Breast epithelium (tissue), 4 donors: ENCODE results near the gene MICAL3. TPM values are rescaled to one million over a fixed set of nuclear protein-coding genes. Genes with fewer than 3 reads are reported as not detected.

Experiments used
- DNase-seq, 2 donors: peaks; one replicate each; pipeline ENCODE4 v3.0.0-alpha.2; 2019; ENCODE audit warnings: low spot score in 2 of 2
- H3K27ac ChIP-seq, 2 donors: fragments of 200-600 bp; sonication (generic) in 1 of 2; one replicate each; pipeline ENCODE4 v1.5.1; 2016 to 2019; ENCODE audit warnings: mild to moderate bottlenecking in 1 of 2
- H3K27me3 ChIP-seq, 2 donors: fragments of 200-600 bp; sonication (generic) in 1 of 2; one replicate each; pipeline versions ENCODE4 v1.5.1 to v1.6.0; 2017 to 2019; ENCODE audit warnings: control low read depth in 1 of 2, mild to moderate bottlenecking in 1 of 2
- H3K36me3 ChIP-seq: fragments of 200-600 bp; one replicate; pipeline ENCODE4 v1.5.1; 2019
- H3K4me1 ChIP-seq, 2 donors: fragments of 200-600 bp; sonication (generic); one replicate each; pipeline ENCODE4 v1.5.1; 2016 to 2019; ENCODE audit warnings: control low read depth in 1 of 2
- H3K4me3 ChIP-seq, 3 donors: fragments of 200-600 bp; sonication (generic); 1 replicate in 2 of 3; 2 replicates in 1 of 3; pipeline ENCODE4 v1.5.1; 2016 to 2019; ENCODE audit warnings: mild to moderate bottlenecking in 3 of 3, moderate library complexity in 2 of 3
- H3K9me3 ChIP-seq, 2 donors: fragments of 200-600 bp; sonication (generic) in 1 of 2; one replicate each; pipeline ENCODE4 v1.5.1; 2016 to 2019; ENCODE audit warnings: control low read depth in 1 of 2
- POLR2A ChIP-seq: fragments of 450-650 bp; IDR thresholded peaks from one replicate; pipeline ENCODE4 v1.6.1; 2016; ENCODE audit warnings: antibody characterized with exemption, mild to moderate bottlenecking, moderate library complexity
- POLR2AphosphoS5 ChIP-seq, 3 donors: sonication (generic); formaldehyde crosslinking; IDR thresholded peaks; one replicate each; pipeline ENCODE4 v1.6.1; 2017; ENCODE audit warnings: antibody characterized with exemption in 3 of 3
- intact Hi-C: fragments of 100-400 bp; cut with DNase I; formaldehyde crosslinking; loops from one replicate; pipeline ENCODE4 v1.15.1; 2023; ENCODE audit warnings: low total_unique reads
- total RNA-seq, 3 donors: library from RNA; depleted of rRNA; stranded (reverse); fragments of >200 nt; gene quantifications; one replicate each; pipeline ENCODE4 v1.1.0, GENCODE V29; 2016
- TF ChIP-seq, protein P1 (sequence below), 3 donors: fragments of 450-650 bp; IDR thresholded peaks; one replicate each; pipeline ENCODE4 v1.5.1; 2016 to 2017; ENCODE audit warnings: antibody characterized with exemption in 3 of 3, mild to moderate bottlenecking in 3 of 3, moderate library complexity in 3 of 3

The MICAL3 gene
- total RNA-seq, 3 donors from 2014 or later, result 19.5 to 42.3 (median 34.8) TPM

DNA sequence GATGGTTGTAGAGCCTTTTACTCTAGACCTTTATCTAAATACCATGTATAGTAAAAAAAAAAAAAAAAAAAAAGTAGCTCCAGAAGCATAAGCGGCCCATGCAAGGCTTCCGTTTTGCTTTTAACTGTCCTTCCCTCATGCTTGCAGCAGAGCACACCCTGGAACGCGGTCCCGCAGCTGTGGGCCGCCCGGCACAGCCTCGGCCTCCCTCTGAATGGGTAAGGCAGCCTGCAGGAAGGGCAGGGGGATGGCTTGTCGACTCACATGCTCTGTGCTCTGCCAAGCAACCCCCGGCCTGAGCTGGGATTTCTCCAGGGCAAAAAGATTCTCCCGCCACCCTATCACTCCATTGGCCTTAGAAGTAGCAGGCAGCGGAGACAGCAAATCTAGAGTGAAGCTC is 148.7 kb downstream of the MICAL3 start:
- Histone ChIP-seq H3K36me3 (no peaks in the 10 kb centered on the region), H3K4me1 (no peaks in the 10 kb centered on the region), H3K9me3 (no peaks in the 10 kb centered on the region), H3K27ac (no peak overlapping the region), H3K4me3 (no peak overlapping the region), H3K27me3 (no peaks in the 10 kb centered on the region)
- intact Hi-C loops, result no loop called here
- no peak for DNase-seq
- no peak for TF ChIP-seq POLR2A
- TF ChIP-seq, protein P1, sequence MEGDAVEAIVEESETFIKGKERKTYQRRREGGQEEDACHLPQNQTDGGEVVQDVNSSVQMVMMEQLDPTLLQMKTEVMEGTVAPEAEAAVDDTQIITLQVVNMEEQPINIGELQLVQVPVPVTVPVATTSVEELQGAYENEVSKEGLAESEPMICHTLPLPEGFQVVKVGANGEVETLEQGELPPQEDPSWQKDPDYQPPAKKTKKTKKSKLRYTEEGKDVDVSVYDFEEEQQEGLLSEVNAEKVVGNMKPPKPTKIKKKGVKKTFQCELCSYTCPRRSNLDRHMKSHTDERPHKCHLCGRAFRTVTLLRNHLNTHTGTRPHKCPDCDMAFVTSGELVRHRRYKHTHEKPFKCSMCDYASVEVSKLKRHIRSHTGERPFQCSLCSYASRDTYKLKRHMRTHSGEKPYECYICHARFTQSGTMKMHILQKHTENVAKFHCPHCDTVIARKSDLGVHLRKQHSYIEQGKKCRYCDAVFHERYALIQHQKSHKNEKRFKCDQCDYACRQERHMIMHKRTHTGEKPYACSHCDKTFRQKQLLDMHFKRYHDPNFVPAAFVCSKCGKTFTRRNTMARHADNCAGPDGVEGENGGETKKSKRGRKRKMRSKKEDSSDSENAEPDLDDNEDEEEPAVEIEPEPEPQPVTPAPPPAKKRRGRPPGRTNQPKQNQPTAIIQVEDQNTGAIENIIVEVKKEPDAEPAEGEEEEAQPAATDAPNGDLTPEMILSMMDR (IDR thresholded peaks at IDR 0.05), result no peak
- no peak for TF ChIP-seq POLR2AphosphoS5 (IDR thresholded peaks at IDR 0.05)

DNA sequence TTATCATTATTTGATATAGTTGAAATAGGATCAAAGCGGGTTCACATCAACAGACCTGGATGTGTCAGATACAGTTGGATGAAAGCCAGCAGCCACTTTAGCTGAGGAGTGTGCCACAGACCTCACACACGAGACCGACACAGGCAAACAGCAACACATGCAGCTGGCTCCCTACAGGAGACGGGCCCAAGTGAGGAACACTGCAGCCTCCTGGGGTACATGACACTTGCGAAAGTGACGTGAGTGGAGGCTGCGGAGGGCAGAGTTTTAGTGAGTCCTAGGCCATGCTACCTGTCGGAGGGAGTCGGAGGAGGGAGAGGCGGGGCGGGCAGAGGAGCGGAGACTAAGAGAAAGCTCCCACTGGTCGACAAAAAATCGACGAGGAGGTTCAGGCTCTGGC is 149.2 kb downstream of the MICAL3 start:
- TF ChIP-seq POLR2A, result no peak
- no peak for TF ChIP-seq POLR2AphosphoS5 (IDR thresholded peaks at IDR 0.05)
- TF ChIP-seq, protein P1 (IDR thresholded peaks at IDR 0.05), result no peak
- no peaks in the 10 kb centered on the region for H3K4me1 ChIP-seq
- no peak overlapping the region for H3K27ac ChIP-seq
- H3K4me3 ChIP-seq, result no peak overlapping the region
- no peaks in the 10 kb centered on the region for H3K9me3 ChIP-seq
- H3K36me3 ChIP-seq, result no peaks in the 10 kb centered on the region
- no peaks in the 10 kb centered on the region for H3K27me3 ChIP-seq
- intact Hi-C loops, result no loop called here
- DNase-seq, result no peak

DNA sequence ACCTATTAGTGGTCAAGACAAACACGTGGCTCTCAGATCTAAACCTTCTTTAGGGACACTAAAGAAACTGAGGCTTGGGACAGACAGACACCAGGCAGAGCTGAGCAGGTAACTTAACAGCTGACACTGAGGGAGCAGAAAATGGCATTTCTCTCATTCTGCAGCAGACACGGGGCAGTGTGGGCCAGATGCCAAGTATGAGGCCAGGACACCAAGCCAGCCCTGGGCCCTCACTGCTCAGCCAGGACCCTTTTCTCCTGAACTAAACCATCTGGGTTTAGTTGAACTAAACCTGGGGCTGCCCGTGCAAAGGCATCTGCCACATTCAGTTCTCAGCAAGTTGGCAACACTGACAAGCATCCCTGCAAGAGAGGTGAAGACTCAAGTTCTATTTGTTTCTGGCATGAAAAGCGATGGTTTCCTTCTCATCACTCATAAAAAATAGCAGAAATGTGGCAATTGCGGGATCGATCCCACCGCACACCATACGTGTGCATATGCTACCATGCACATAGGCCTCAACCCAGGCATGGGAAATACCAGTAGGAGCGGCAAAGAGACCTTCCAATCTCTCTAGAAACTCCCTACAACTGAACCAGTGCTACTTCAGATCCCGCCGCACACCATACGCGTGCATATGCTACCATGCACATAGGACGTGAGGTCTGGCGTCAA is 150.0 kb downstream of the MICAL3 start:
- TF ChIP-seq, protein P1 (IDR thresholded peaks at IDR 0.05), result no peak
- no peak for TF ChIP-seq POLR2AphosphoS5 (IDR thresholded peaks at IDR 0.05)
- TF ChIP-seq POLR2A, result no peak
- H3K36me3 ChIP-seq, result no peaks in the 10 kb centered on the region
- H3K27ac ChIP-seq, result no peak overlapping the region
- no peaks in the 10 kb centered on the region for H3K4me1 ChIP-seq
- intact Hi-C loops, result no loop called here
- H3K27me3 ChIP-seq, result no peaks in the 10 kb centered on the region
- H3K9me3 ChIP-seq, result no peaks in the 10 kb centered on the region
- H3K4me3 ChIP-seq, result no peak overlapping the region
- DNase-seq, result no peak

DNA sequence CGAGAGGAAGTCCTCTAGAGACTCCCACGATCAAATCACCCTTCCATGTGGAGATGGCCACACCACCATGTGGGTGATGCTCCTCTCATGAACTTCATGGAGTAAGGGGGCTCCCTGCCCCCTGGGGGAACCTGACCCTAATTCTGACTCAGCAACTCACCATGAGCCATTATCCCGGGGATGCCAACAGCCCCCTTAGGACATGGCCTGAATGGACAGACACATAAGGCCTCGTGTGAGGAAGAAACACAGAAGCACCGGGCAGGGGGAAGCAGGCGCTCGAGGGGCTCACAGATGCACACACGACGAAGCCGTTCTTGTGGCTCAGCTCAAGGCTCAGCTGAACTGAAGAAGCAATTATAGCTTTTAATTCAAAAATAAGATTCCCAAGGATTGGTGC is 150.6 kb downstream of the MICAL3 start:
- H3K4me1 ChIP-seq, result no peaks in the 10 kb centered on the region
- no peak overlapping the region for H3K4me3 ChIP-seq
- no peak for DNase-seq
- H3K36me3 ChIP-seq, result no peaks in the 10 kb centered on the region
- H3K9me3 ChIP-seq, result no peaks in the 10 kb centered on the region
- H3K27me3 ChIP-seq, result no peaks in the 10 kb centered on the region
- intact Hi-C loops, result no loop called here
- no peak overlapping the region for H3K27ac ChIP-seq
- no peak for TF ChIP-seq POLR2A
- TF ChIP-seq, protein P1 (IDR thresholded peaks at IDR 0.05), result no peak
- TF ChIP-seq POLR2AphosphoS5 (IDR thresholded peaks at IDR 0.05), result no peak

DNA sequence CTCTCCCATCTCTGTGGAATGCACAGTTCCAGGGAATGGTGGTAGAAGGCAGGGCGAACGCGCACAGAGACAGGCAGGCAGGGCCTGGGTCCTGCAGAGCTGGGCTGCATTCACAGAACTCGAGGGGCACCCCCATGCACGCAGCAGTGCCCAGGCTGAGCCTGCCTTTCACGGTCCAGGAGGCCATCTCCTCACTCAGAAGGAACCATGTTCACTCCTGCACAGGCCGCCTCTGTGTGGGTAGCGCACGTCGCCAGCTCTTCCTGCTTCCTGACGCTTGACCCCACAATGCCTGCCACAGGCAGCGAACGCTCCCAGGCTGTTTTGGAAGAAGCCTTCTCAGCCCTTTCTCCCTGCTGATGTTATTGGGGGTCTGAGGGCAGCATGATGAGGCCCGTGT is 151.2 kb downstream of the MICAL3 start:
- H3K36me3 ChIP-seq, result no peaks in the 10 kb centered on the region

More for the DNA sequence above, 151.2 kb downstream of the MICAL3 start:
- Histone ChIP-seq H3K27ac (no peak overlapping the region), H3K4me1 (no peaks in the 10 kb centered on the region), H3K4me3 (no peak overlapping the region), H3K9me3 (no peaks in the 10 kb centered on the region), H3K27me3 (no peaks in the 10 kb centered on the region)
- TF ChIP-seq, protein P1 (IDR thresholded peaks at IDR 0.05), result no peak
- TF ChIP-seq POLR2AphosphoS5 (IDR thresholded peaks at IDR 0.05) (no peak), POLR2A (no peak)
- intact Hi-C loops, result no loop called here
- DNase-seq, result no peak
